B cell (primary cell): ENCODE results near the gene SIT1. TPM values are rescaled to one million over a fixed set of nuclear protein-coding genes. Genes with fewer than 3 reads are reported as not detected.

Experiments
- ATAC-seq: fragments of 200-7000 bp; cut with Tn5 transposase; one replicate; pipeline ENCODE4 v1.10.0; 2021; ENCODE audit warnings: low read depth, mild to moderate bottlenecking, moderate number of reproducible peaks, moderate library complexity
- CTCF ChIA-PET: fragments of 350-600 bp; sonication (Branson Sonifier 250); formaldehyde crosslinking; loops from one replicate; lab custom pipeline; 2021; ENCODE audit warnings: antibody characterized with exemption, inconsistent platforms; lab: Charles Lee
- POLR2A ChIA-PET: fragments of 350-600 bp; sonication (Branson Sonifier 250); formaldehyde crosslinking; loops from one replicate; lab custom pipeline; 2021; ENCODE audit warnings: antibody characterized with exemption; lab: Charles Lee
- DNase-seq: peaks from one replicate; pipeline ENCODE4 v3.0.0; 2013
- H2AFZ ChIP-seq: 2 replicates; pipeline ENCODE4 v1.6.1; 2012; ENCODE audit warnings: mild to moderate bottlenecking, low read depth, low read length; ENCODE audit not compliant: insufficient read depth, poor library complexity, severe bottlenecking
- H3K27ac ChIP-seq, 2 donors: 1 replicate in 1 of 2; 2 replicates in 1 of 2; pipeline ENCODE4 v1.5.1; 2012 to 2013; ENCODE audit warnings: low read length in 2 of 2, mild to moderate bottlenecking in 2 of 2, moderate library complexity in 1 of 2
- H3K27me3 ChIP-seq, 4 experiments: fragments of 200-600 bp in 1 of 4; sonication (generic) in 1 of 4; replicated peaks in 1 of 4; 1 replicate in 2 of 4; 2 replicates in 2 of 4; pipeline versions ENCODE4 v1.6.1 to v1.7.0; 2013 to 2016; ENCODE audit warnings: low read length in 3 of 4, mild to moderate bottlenecking in 2 of 4, mixed read lengths in 1 of 4, moderate library complexity in 1 of 4; ENCODE audit not compliant: insufficient read depth in 4 of 4, control insufficient read depth in 3 of 4; ENCODE audit errors: control extremely low read depth in 1 of 4
- H3K36me3 ChIP-seq, 2 experiments: replicated peaks in 1 of 2; 1 replicate in 1 of 2; 2 replicates in 1 of 2; pipeline versions ENCODE4 v1.6.1 to v1.7.1; 2013; ENCODE audit warnings: low read length in 1 of 2; ENCODE audit not compliant: insufficient read depth in 2 of 2, control insufficient read depth in 1 of 2; ENCODE audit errors: control extremely low read depth in 1 of 2, extremely low read depth in 1 of 2
- H3K4me1 ChIP-seq, 2 donors: fragments of 200-600 bp in 1 of 2; sonication (generic) in 1 of 2; 1 replicate in 1 of 2; 2 replicates in 1 of 2; pipeline versions ENCODE4 v1.5.1 to v1.6.1; 2013 to 2017; ENCODE audit warnings: low read length in 2 of 2; ENCODE audit not compliant: control insufficient read depth in 2 of 2, insufficient read depth in 2 of 2
- H3K4me2 ChIP-seq: replicated peaks from 2 replicates; pipeline ENCODE3; 2012; ENCODE audit warnings: mild to moderate bottlenecking, low read depth, low read length; ENCODE audit not compliant: poor library complexity, severe bottlenecking
- H3K4me3 ChIP-seq, 5 experiments: fragments of 200-600 bp in 1 of 5; sonication (generic) in 1 of 5; 1 replicate in 3 of 5; 2 replicates in 2 of 5; pipeline versions ENCODE4 v1.5.1 to v1.7.0; 2011 to 2016; ENCODE audit warnings: low read length in 4 of 5, mild to moderate bottlenecking in 4 of 5, low read depth in 2 of 5, control low read depth in 1 of 5, moderate library complexity in 1 of 5; ENCODE audit not compliant: insufficient read depth in 1 of 5; ENCODE audit errors: control extremely low read depth in 1 of 5, extremely low read depth in 1 of 5
- H3K79me2 ChIP-seq: fragments of 200-600 bp; sonication (generic); one replicate; pipeline ENCODE4 v1.6.0; 2016; ENCODE audit warnings: low read length; ENCODE audit not compliant: control insufficient read depth, insufficient read depth
- H3K9ac ChIP-seq: fragments of 200-600 bp; sonication (generic); 2 replicates; pipeline ENCODE4 v1.6.1; 2017; ENCODE audit warnings: mild to moderate bottlenecking, low read length, moderate library complexity
- H3K9me3 ChIP-seq, 3 donors: one replicate each; pipeline versions ENCODE4 v1.6.1 to v1.7.1; 2013; ENCODE audit warnings: low read length in 2 of 3; ENCODE audit not compliant: control insufficient read depth in 2 of 3, insufficient read depth in 1 of 3; ENCODE audit errors: control extremely low read depth in 1 of 3
- H4K20me1 ChIP-seq: 2 replicates; pipeline ENCODE4 v1.6.0; 2012; ENCODE audit warnings: mild to moderate bottlenecking, low read length; ENCODE audit not compliant: insufficient read depth, control insufficient read depth, poor library complexity, severe bottlenecking
- H3K27ac Mint-ChIP-seq: one replicate; pipeline ENCODE4 v1.8.0; 2021; ENCODE audit warnings: mixed read lengths
- H3K27me3 Mint-ChIP-seq: one replicate; pipeline ENCODE4 v1.8.0; 2021; ENCODE audit warnings: mixed read lengths
- H3K4me1 Mint-ChIP-seq: one replicate; pipeline ENCODE4 v1.8.0; 2021; ENCODE audit warnings: mixed read lengths
- H3K4me3 Mint-ChIP-seq: one replicate; pipeline ENCODE4 v1.8.0; 2021; ENCODE audit warnings: mixed read lengths
- H3K9me3 Mint-ChIP-seq: one replicate; pipeline ENCODE4 v1.8.0; 2022; ENCODE audit warnings: mixed read lengths; ENCODE audit not compliant: insufficient read depth
- CTCF ChIP-seq: fragments of 200-600 bp; IDR thresholded peaks from one replicate; pipeline ENCODE4 v1.8.0; 2022; ENCODE audit warnings: antibody characterized with exemption, mild to moderate bottlenecking
- EZH2 ChIP-seq: IDR thresholded peaks from 2 replicates; pipeline ENCODE4 v1.6.1; 2012; ENCODE audit warnings: borderline replicate concordance, low read depth, mild to moderate bottlenecking, moderate library complexity, low read length; ENCODE audit not compliant: insufficient read depth, poor library complexity, severe bottlenecking
- WGBS: methylation state at CpG from one replicate; pipeline ENCODE4 v1.1.5; 2013; ENCODE audit warnings: missing lambda C conversion rate; ENCODE audit not compliant: insufficient coverage; 5-methylcytosine and 5-hydroxymethylcytosine counted together
- intact Hi-C: fragments of 100-400 bp; cut with micrococcal nuclease; formaldehyde crosslinking; loops from one replicate; pipeline ENCODE4 v1.10.0; 2022
- polyA plus RNA-seq: library from polyadenylated mRNA; depleted of rRNA; stranded (reverse); fragments of >200 nt; gene quantifications from 2 replicates; pipeline ENCODE4 v1.2.3, GENCODE V29; 2012
- total RNA-seq, 2 donors: library from RNA; stranded (reverse); fragments of 120-200 nt in 1 of 2; gene quantifications; 1 replicate in 1 of 2; 2 replicates in 1 of 2; pipeline versions ENCODE4 v1.2.3 to v1.2.4, GENCODE V29; 2013 to 2022

Gene SIT1
- total and polyA plus RNA-seq, 2 donors (not counting 1 experiment from before 2014, with no cell fraction given), result 37.1 to 38.5 TPM

DNA sequence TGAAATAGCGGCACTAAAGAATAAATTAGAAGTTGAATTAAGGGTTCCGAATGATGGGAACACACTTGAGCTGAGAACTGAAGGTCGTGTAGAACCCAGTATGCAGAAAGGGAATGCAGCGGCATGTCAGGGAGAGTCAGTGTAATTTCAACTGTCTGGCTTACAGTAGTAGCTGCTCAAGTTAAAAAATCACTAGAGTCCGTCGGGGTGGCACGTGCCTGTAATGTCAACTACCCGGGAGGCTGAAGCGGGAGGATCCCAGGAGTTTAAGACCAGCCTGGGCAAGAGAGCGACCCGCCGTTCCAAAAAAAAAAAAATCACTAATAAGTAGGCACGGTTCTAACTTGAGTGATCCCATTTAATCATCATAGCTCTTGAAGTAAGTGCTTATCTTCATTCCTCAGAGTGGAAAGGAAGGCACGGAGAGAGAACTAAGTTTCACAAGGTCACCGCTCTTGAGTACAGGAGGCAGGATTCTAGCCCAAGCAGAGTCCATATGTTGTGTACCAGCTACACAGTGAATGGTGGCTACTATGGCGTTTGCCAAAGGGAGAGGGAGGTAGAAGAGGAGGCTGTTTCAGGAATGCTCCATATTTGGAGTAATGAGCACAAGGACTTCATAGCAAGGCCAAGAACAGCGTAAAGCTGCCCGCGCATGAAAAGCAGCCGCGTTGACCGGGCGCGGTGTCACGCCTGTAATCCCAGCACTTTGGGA, 6.3 kb upstream of the SIT1 start:
- WGBS, result 38% methylated on average over 21 of the region's 25 CpGs
- Histone ChIP-seq H2AFZ (peak overlapping the region; percentile 86), H3K79me2 (peaks cover 26% of the 10 kb centered on the region), H3K4me3 (peak overlapping the region; percentile 50 to 93 (median 87)), H3K4me1 (peaks cover 32 to 58% of the 10 kb centered on the region in 2 donors), H3K36me3 (peaks cover 0 to 14% of the 10 kb centered on the region in 2 experiments), H3K9me3 (peaks cover 0 to 3% (median 0%) of the 10 kb centered on the region in 3 donors), H4K20me1 (no peaks in the 10 kb centered on the region), H3K9ac (peak overlapping the region; percentile 84), H3K27ac (peak overlapping the region; percentile 99 to 100), H3K4me2 (peak overlapping the region; percentile 91), H3K27me3 (no peaks in the 10 kb centered on the region)
- Mint-ChIP-seq H3K4me1 (peaks cover 64% of the 10 kb centered on the region), H3K9me3 (no peaks in the 10 kb centered on the region), H3K27me3 (no peaks in the 10 kb centered on the region), H3K27ac (peak overlapping the region; percentile 97), H3K4me3 (peak overlapping the region; percentile 94)
- ATAC-seq, result no peak
- ChIA-PET POLR2A (interaction anchor here (0.7 to 4.6 kb wide), 14 partner anchors 9 to 577 kb away, joined by 3 to 62 read pairs (median 7); partner anchors contain the start of genes CD72, CREB3, FANCG and GBA2), CTCF (interaction anchor here (0.7 to 15.0 kb wide), 18 partner anchors 9 to 225 kb away, joined by 3 to 268 read pairs (median 7); partner anchors contain the start of genes CD72, CREB3, SIT1 and TESK1)
- intact Hi-C loops, result loop anchor here (5.0 kb wide), 3 partner anchors 170 to 540 kb away; partner anchors contain the start of genes ATOSB, FAM221B and TMEM8B
- no peak for DNase-seq
- TF ChIP-seq CTCF (no peak), EZH2 (no peak)
